Gastroesophageal sphincter (tissue), 4 donors: Measurements from ENCODE around the gene DNAH8. TPM values are rescaled to one million over a fixed set of nuclear protein-coding genes. Genes with fewer than 3 reads are reported as not detected.
A peak's percentile ranks its signal among the peaks of the same experiment; 100 is the strongest.

ENCODE experiments used
- ATAC-seq: fragments of 150-250 bp; one replicate; pipeline ENCODE4 v1.9.1; 2016; ENCODE audit warnings: mild to moderate bottlenecking, moderate library complexity
- H3K27ac ChIP-seq, 4 donors: fragments of 200-600 bp; sonication (generic) in 3 of 4; 1 replicate in 3 of 4; 2 replicates in 1 of 4; pipeline ENCODE4 v1.5.1; 2016 to 2019
- H3K27me3 ChIP-seq: fragments of 200-600 bp; sonication (generic); one replicate; pipeline ENCODE4 v1.5.1; 2019
- H3K36me3 ChIP-seq, 2 donors: fragments of 200-600 bp; sonication (generic); one replicate each; pipeline ENCODE4 v1.5.1; 2019; ENCODE audit warnings: control low read depth in 1 of 2
- H3K4me1 ChIP-seq, 3 donors: fragments of 200-600 bp; sonication (generic); 1 replicate in 2 of 3; 2 replicates in 1 of 3; pipeline ENCODE4 v1.5.1; 2016 to 2019; ENCODE audit warnings: control low read depth in 2 of 3
- H3K4me3 ChIP-seq, 2 donors: fragments of 200-600 bp; sonication (generic); one replicate each; pipeline ENCODE4 v1.5.1; 2019; ENCODE audit warnings: mild to moderate bottlenecking in 1 of 2, moderate library complexity in 1 of 2
- H3K9me3 ChIP-seq, 3 donors: fragments of 200-600 bp; sonication (generic); one replicate each; pipeline ENCODE4 v1.5.1; 2017 to 2019; ENCODE audit warnings: control low read depth in 2 of 3
- EP300 ChIP-seq: sonication (generic); formaldehyde crosslinking; IDR thresholded peaks from one replicate; pipeline ENCODE4 v1.6.1; 2017; ENCODE audit warnings: antibody characterized with exemption, mild to moderate bottlenecking
- POLR2A ChIP-seq, 2 donors: fragments of 450-650 bp; IDR thresholded peaks; one replicate each; pipeline ENCODE4 v1.6.1; 2017; ENCODE audit warnings: antibody characterized with exemption in 2 of 2, mild to moderate bottlenecking in 2 of 2, moderate library complexity in 1 of 2
- POLR2AphosphoS5 ChIP-seq: sonication (generic); formaldehyde crosslinking; IDR thresholded peaks from one replicate; pipeline ENCODE4 v1.6.1; 2017; ENCODE audit warnings: antibody characterized with exemption
- whole genome bisulfite sequencing, 2 donors: methylation state at CpG; one replicate each; pipeline ENCODE4 v1.1.5; 2018; ENCODE audit warnings: low coverage in 1 of 2; 5-methylcytosine and 5-hydroxymethylcytosine counted together
- total RNA-seq, 4 donors: library from RNA; depleted of rRNA; stranded (reverse); fragments of >200 nt; gene quantifications; one replicate each; pipeline ENCODE4 v1.1.0, GENCODE V29; 2016
- TF ChIP-seq, protein P1 (sequence below), 4 experiments: fragments of 200-600 bp in 2 of 4; fragments of 450-650 bp in 2 of 4; sonication (generic) in 1 of 4; IDR thresholded peaks; one replicate each; pipeline ENCODE4 v1.5.1; 2017 to 2019; ENCODE audit warnings: antibody characterized with exemption in 4 of 4, mild to moderate bottlenecking in 2 of 4, moderate library complexity in 2 of 4

The DNAH8 gene, protein sequence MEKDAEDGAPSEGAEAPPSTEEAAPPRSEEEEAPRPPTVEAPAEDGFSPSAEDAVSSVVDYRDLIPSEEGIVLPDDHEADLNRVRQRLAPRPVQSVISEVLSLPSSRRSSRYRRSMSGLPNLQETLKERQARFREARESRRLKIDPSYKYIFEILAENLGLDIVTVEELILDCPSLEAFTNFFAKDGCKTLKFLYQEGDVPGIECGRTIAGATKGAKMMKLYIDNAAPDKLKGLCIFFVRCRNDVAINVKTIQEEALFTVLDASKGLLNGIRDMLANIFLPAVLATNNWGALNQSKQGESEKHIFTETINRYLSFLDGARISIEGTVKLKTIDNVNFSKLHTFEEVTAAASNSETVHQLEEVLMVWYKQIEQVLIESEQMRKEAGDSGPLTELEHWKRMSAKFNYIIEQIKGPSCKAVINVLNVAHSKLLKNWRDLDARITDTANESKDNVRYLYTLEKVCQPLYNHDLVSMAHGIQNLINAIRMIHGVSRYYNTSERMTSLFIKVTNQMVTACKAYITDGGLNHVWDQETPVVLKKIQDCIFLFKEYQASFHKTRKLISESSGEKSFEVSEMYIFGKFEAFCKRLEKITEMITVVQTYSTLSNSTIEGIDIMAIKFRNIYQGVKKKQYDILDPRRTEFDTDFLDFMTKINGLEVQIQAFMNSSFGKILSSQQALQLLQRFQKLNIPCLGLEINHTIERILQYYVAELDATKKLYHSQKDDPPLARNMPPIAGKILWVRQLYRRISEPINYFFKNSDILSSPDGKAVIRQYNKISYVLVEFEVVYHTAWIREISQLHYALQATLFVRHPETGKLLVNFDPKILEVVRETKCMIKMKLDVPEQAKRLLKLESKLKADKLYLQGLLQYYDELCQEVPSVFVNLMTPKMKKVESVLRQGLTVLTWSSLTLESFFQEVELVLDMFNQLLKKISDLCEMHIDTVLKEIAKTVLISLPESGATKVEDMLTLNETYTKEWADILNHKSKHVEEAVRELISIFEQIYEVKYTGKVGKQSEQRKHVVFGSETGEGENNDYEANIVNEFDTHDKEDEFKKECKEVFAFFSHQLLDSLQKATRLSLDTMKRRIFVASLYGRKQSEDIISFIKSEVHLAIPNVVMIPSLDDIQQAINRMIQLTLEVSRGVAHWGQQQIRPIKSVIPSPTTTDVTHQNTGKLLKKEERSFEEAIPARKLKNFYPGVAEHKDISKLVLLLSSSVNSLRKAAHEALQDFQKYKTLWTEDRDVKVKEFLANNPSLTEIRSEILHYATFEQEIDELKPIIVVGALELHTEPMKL (N-terminal part only)
- not detected for total RNA-seq

DNA sequence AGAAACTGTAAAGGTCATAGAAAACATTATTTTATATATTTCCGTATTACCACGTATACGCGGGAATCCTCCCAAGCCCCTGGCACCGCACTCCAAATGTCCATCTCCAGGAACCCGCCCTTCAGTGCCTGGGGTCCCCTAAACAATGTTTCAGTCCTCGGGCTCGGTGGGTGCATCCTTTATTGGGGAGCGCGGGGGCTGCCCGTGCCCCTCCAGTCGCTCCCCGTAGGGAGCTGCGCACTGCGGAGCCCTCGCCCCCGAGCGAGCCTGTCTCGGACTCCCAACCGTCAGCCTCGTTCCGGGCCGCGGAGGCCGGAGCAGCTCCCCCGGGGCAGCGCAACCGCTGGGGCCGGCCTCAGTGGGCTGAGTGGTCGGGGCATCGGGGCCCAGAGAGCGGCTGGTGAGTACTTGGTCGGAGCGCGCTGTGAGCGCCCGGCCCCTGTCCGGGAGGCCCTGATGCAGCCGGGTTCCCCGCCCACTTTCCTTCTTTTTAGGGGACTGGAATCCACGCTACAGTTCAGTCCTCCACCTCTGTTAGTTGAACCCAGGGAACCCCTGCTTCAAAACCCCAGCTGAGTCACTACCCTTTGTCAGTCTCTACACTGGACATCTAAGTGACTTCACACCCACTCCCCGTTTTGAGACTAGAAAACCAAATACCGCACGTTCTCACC, at the start of gene DNAH8:
TSS of gene DNAH8 (plus strand) at position 296 of the 674 bp plus-strand sequence. CDS start 7,499 bp downstream, outside the sequence.
- 0 to 7% methylated on average over 5 to 6 of the region's 44 CpGs for WGBS, 2 donors
- ATAC-seq = no peak
- H3K36me3 ChIP-seq = no peaks in the 10 kb centered on the region
- no peaks in the 10 kb centered on the region for H3K9me3 ChIP-seq
- H3K27ac ChIP-seq = no peak within 1 kb of the TSS
- peaks cover 69% of the 10 kb centered on the region for H3K27me3 ChIP-seq
- peaks cover 0 to 9% (median 5%) of the 10 kb centered on the region in 3 donors for H3K4me1 ChIP-seq
- H3K4me3 ChIP-seq = peak within 1 kb of the TSS in 1 of 2 donors; percentile 41
- TF ChIP-seq EP300 (no peak), POLR2AphosphoS5 (no peak), POLR2A (IDR thresholded peaks at IDR 0.05) (no peak)
- TF ChIP-seq, protein P1, sequence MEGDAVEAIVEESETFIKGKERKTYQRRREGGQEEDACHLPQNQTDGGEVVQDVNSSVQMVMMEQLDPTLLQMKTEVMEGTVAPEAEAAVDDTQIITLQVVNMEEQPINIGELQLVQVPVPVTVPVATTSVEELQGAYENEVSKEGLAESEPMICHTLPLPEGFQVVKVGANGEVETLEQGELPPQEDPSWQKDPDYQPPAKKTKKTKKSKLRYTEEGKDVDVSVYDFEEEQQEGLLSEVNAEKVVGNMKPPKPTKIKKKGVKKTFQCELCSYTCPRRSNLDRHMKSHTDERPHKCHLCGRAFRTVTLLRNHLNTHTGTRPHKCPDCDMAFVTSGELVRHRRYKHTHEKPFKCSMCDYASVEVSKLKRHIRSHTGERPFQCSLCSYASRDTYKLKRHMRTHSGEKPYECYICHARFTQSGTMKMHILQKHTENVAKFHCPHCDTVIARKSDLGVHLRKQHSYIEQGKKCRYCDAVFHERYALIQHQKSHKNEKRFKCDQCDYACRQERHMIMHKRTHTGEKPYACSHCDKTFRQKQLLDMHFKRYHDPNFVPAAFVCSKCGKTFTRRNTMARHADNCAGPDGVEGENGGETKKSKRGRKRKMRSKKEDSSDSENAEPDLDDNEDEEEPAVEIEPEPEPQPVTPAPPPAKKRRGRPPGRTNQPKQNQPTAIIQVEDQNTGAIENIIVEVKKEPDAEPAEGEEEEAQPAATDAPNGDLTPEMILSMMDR (IDR thresholded peaks at IDR 0.05) = no peak

DNA sequence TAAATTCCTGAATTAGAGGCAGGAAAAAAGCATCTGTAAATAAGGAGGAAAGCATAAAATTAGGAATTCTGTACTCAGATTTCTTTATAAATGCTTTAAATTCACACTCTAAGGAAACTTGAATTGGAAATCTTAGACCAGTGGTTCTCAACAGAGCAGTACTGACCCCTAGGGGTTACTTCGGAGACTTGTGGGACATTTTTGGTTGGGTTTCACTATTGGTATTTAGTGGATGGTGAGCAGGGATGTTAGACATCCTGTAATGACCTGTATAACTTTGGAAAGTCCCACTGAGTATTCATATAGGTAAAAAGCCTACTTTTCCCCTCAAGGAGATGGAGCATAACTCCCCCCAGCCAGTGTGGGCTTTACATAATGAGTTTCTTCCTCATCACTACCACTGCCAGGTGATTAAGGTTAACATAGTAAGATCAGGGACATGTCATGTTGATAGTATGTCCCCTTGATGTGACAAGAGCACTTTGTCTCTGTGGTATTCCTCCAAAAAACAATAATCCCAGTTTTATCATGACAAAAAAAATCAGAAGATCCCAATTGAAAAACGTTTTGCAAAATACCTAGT, 43.1 kb upstream of the DNAH8 start:
- Histone ChIP-seq H3K4me1 (no peaks in the 10 kb centered on the region), H3K27ac (no peak overlapping the region), H3K9me3 (no peaks in the 10 kb centered on the region), H3K4me3 (no peak overlapping the region), H3K36me3 (peaks cover 0 to 26% of the 10 kb centered on the region in 2 donors), H3K27me3 (no peaks in the 10 kb centered on the region)
- ATAC-seq = no peak
- 0 to 6% methylated on average over 2 of the region's 2 CpGs for WGBS, 2 donors
- TF ChIP-seq, protein P1 (IDR thresholded peaks at IDR 0.05) = peak; percentile 26 to 65 (median 40)
- TF ChIP-seq POLR2A (IDR thresholded peaks at IDR 0.05) = no peak

DNA sequence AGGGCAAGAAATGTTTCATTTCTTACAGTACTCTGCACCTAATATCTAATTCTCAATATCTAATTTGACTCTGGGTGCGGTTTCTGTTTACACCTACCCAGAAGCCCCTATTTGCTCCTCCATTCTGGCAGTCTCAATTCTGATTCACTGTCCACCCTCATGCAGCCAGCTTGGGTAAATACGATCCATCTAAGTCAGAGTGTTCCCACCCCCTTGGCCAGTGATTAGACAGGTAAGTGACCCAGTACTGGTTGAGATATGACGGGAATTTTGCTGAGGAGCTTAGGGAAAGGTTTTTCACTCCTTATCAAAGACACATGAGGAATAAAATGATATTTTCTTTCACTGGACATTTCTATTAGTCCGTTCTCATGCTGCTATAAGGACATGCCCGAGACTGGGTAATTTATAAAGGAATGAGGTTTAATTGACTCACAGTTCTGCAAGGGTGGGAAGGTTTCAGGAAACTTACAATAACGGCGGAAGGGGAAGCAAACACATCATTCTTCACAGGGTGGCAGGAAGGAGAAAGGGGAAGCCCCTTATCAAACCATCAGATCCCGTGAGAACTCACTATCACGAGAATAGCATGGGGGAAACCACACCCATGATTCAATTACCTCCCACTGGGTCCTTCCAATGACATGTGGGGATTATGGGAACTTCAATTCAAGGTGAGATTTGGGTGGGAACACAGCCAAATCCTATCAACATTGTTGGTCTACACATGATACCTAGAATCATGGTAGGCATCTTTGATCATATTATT, 41.5 kb upstream of the DNAH8 start:
- Histone ChIP-seq H3K36me3 (peaks cover 0 to 41% of the 10 kb centered on the region in 2 donors), H3K27ac (no peak overlapping the region), H3K9me3 (no peaks in the 10 kb centered on the region), H3K4me1 (no peaks in the 10 kb centered on the region), H3K4me3 (no peak overlapping the region), H3K27me3 (no peaks in the 10 kb centered on the region)
- 46 to 54% methylated on average over 4 to 9 of the region's 9 CpGs for WGBS, 2 donors
- TF ChIP-seq EP300 (no peak), POLR2A (IDR thresholded peaks at IDR 0.05) (no peak), POLR2AphosphoS5 (no peak)
- TF ChIP-seq, protein P1 (IDR thresholded peaks at IDR 0.05) = no peak
- ATAC-seq = no peak
